NCI-H82 treated with DMSO at 0.1 percent for 48 hours (cell line): ENCODE data around the gene TNPO3.
"Not testable (repeated sequence)": the region's sequence is repeated elsewhere in the genome, so short reads cannot be mapped to it uniquely, and the experiment has no call there.

Experiments used
- DNase-seq: peaks from one replicate; lab custom pipeline; 2025; ENCODE audit not compliant: unreplicated experiment; lab: John Stamatoyannopoulos, UW

Gene TNPO3

DNA sequence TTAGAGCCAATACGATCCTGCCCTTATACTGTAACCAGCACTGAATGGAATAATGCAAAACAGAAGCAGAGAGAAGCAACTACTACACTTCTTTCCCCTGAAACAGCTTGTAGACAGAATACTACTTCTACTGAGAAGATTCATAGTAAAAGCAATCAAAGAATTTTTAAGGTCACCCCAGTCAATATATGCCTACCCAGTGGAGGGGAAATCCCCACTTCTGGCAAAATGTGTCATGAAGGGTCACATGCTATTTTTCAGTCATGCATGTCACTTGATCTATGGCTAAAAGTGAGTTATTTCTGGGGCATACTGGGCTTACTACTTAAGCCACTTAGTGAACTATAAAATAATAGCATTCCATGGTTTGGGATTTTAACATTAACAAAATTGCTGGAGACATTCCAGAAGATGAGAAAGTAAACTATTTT is 91.6 kb downstream of the TNPO3 start:
- DNase-seq, result no peak

DNA sequence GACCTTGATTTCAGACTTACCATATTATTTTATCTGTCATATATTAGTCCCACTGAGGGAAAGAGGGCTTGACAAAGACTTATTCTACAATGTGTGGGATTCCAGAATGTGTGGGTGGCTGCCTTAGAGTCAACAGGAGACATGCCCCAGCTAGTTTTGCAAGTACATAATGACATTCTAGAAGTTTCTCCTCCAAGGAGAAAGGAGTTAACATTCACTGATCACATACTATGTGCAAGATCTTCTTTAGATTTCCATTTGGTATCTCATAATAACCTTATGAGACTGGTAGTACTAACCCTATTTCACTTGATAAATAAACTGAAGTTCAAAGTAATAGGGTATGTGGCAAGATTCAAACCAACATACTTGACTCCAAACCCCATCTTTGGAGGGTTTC is 92.0 kb downstream of the TNPO3 start:
- DNase-seq, result no peak

DNA sequence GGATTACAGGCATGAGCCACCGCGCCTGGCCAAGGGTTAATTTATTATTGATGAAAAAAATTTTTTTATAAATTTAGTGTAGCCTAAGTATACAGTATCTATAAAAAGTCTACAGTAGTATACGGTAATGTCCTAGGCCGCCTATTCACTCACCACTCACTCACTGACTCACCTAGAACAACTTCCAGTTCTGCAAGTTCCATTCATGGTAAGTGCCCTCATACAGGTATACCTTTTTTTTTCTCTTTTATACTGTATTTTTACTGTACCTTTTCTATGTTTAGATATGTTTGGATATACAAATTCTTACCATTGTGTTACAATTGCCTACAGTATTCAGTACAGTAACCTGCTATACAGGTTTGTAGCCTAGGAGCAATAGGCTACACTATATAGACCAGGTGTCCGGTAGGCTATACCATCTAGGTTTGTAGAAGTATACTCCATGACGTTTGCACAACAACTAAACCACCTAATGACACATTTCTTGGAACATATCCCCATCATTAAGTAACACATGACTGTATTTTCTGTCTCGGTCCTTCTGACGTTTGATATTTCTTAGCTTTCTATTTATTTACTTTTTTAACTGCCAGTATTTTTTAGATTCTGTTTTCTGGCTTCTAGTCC is 93.8 kb downstream of the TNPO3 start:
- DNase-seq, result no peak

DNA sequence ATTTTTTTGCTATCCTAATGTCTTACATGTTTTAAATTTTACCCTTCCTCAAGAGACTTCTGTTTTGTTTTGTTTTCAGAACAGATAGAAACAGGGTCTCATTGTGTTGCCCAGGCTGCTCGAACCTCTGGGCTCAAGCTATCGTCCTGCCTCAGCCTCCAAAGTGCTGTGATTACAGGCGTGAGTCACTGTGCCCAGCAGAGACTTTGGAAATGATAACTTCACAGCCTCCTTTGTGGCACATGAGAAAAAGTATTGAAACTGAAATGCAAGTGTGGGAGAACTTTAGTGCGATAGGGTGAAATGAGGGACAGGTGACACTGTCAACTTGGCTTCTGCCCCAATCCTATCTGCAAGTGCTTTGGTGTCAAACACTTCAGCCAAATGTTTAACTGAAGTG is 95.6 kb downstream of the TNPO3 start:
- no peak for DNase-seq

DNA sequence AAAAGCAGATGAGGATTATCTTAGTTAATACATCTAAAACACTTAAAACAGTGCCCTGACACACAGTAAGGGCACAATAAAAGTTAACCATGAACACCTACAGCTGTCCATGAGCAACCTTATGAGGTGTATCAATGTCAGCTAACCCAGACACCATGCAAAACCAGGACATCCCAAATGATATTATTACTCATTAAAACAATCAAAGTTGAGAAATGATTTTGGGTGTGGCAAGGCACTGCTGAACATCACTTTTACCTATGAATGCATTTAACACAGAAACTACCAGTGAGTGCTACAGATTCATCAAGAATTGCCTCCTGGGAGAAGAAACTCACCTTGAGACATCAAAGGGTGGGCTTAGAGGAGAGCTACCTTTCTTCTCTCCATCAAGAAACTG is 98.9 kb downstream of the TNPO3 start:
- DNase-seq, result no peak

DNA sequence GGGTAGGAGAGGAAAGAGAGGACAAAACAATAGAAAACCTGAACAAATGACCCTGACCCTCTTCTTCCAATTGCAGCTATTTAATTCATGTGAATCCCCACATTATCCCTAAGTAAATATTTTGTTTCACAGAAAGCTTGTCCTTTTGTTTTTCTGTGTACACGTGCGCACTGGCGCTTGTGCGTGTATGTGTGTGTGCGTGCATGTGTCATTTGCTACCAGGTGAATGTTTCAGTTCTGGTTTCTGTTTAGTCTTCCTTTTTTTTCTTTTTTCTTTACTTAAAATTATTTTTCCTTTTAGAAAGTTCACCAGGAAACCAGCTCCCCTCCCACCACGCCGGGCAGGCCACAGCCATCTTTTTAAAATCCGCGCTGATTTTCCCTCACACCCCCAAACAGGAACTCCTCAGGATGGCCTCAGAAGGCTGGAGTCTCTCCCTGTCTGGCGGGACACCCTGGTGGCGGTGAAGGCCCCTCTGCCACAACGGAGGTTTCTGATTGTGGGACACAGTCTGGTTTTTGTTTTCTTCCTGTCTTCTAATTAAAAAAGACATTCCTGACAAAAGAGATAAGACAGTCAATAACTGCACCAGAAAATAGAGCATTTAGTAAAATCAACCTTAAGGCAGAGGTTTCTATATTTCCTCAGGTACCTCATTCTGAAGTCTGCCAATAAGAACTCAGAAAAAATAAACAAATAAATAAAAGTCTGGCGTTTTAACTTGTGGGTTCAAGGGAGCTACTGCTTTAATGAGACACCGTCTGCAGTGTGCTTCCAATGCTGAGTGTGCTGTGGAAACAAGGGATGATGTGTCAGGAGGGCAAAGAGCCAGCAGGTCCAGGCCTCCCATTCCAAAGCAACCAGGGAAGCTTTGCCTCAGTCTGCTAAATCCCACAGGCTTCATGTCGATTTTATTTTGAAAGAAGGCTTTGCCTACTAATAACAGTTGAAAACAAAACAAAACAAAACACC is 99.8 kb downstream of the TNPO3 start:
- DNase-seq, result no peak

DNA sequence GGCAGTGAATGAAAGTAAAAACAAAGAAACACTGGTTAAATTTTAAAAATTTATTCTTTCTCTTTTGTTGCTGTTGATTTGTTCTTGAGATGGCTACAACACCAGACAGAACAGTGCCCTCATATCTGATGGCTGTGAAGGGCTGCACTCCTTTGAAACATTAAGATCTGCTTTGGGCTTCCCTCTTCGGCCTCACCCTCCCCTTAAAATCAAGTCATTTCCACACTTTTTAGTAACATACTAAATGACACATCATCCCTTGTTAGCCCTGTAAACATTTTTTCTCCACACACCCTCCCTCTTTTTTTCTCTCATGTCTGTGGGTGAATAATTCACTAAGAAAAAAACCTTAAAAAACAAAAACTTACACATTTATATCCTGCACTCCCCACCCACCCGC is 100.8 kb downstream of the TNPO3 start:
- DNase-seq, result no peak

DNA sequence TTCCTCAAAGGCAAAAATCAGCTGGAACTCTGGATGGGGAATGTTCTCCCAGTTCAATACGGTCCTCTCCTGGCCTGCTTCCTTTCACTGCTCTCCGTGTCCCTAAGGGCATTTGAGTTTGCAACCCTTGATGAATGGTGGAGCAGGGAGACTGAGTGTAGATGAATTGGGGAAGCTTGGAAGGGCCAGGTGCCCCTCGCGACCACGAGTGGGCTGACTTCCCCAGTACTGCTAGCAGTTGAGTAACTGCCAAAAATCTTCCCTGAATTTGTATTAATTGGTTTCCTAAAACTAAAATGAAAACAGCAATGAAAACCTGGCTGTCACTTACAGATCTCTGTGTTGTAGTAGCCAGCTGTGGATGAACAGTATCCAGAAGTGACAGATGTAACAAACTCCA is 103.6 kb downstream of the TNPO3 start:
- DNase-seq, result no peak

DNA sequence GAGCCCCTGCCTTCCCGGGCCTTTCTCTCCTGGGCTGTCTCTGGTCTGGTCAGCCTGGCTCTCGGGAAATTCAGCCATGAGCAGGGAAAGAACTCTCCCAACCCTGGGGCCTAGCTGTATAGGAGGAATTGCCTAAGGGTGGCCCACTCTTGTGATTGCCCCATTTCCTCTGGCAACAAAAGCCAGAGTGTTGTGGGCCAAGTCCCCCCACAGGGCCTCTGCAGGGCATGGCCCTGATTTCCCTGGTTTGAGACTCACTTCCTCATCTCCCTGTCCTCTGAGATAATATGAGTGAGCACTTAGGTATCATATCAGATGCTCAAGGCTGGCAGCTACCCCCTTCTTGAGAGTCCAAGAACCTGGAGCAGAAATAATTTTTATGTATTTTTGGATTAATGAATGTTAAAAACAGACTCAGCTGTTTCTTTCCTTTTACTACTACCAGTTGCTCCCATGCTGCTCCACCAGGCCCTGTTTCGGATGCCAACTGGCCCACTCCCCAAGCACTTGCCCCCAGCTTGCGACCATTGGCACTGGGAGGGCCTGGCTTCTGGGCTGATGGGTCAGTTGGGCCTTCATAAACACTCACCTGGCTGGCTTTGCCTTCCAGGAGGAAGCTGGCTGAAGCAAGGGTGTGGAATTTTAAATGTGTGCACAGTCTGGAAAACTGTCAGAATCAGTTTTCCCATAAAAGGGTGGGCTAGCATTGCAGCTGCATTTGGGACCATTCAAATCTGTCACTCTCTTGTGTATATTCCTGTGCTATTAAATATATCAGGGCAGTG is 105.7 kb downstream of the TNPO3 start:
- no peak for DNase-seq

DNA sequence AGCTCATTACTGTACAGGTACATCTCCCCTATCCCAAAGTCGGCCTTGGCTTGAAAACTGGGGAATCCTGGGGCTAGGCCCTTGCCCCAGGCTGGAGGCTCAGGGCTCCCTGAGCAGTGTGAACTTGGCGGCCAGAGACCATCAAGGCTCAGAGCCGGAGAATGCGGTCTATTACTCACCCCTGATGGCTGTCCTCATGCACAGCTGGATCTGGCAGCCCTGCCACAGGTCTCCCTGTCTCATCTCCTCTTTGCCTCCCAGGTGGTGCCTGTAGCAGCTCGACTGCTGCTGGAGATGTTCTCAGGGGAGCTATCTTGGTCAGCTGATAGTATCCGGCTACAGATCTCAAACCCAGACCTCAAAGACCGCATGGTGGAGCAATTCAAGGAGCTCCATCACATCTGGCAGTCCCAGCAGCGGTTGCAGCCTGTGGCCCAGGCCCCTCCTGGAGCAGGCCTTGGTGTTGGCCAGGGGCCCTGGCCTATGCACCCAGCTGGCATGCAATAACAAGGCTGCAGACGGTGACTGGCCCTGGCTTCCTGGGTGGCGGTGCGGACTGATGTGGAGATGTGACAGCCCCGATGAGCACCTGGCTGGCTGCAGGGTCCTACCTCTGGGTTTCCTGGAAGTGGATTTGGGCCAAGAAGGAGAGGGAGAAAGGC is 106.5 kb downstream of the TNPO3 start:
- no peak for DNase-seq

DNA sequence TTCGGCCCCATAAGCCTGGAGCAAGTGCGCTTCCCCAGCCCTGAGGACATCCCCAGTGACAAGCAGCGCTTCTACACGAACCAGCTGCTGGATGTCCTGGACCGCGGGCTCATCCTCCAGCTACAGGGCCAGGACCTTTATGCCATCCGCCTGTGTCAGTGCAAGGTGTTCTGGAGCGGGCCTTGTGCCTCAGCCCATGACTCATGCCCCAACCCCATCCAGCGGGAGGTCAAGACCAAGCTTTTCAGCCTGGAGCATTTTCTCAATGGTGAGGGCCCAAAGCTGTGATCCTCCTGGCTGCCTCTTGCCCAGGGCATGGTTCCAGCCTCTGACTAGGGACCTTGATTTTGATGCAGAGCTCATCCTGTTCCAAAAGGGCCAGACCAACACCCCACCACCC is 107.1 kb downstream of the TNPO3 start:
- no peak for DNase-seq

DNA sequence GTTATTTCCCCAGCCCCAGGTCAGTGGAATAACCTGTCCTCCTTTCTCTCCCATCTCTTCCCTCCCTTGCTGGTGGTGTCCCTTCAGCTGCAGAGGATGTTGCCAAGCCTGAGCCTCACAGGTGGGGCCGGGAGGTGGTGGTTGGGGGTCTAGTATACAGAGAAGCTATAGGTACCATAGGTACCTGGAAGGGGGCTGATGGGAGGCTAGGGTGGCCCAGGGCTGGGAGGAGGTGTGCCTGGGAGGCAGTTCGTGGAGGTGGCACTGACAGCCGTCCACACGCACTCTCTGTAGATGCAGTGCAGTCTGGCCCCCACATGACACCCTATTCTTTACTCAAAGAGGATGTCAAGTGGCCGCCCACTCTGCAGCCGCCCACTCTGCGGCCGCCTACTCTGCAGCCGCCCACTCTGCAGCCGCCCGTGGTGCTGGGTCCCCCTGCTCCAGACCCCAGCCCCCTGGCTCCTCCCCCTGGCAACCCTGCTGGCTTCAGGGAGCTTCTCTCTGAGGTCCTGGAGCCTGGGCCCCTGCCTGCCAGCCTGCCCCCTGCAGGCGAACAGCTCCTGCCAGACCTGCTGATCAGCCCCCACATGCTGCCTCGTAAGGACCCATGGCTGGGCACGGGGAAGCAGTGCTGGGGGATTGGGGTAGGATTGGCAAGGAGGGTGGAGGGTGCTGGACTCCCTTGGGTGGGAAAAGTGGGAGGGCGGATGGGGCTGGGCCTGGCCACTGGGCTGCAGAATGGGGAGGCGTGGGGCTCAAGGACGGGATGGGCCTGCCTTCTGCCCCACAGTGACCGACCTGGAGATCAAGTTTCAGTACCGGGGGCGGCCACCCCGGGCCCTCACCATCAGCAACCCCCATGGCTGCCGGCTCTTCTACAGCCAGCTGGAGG is 107.7 kb downstream of the TNPO3 start:
- no peak for DNase-seq

DNA sequence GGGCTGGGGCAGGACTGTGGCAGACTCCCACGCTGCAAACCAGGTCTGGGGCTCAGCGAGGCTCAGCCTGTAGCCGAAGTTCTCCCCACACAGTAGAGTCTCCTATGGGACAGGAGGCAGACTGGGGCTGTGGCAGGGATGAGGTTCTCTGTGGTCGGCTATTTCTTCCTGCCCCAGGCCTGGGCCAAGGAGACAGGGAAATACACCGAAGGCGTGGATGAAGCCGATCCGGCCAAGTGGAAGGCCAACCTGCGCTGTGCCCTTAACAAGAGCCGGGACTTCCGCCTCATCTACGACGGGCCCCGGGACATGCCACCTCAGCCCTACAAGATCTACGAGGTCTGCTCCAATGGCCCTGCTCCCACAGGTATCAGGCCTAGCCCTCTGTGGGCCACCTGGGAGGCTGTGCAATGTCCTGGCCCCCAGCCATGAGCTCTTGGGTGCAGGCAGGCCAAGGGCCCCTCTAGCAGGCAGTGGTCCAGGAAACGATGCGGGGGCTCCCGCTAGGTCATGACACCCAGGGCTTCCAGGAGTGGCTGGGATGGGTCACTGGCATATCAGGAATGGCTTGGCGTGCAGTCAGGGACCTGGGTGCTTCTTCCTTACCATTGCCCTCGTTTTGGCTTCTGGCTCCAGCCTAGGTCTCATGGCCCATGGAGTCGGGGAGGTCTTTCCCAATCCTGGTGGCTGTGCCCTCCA is 109.1 kb downstream of the TNPO3 start:
- DNase-seq, result no peak

DNA sequence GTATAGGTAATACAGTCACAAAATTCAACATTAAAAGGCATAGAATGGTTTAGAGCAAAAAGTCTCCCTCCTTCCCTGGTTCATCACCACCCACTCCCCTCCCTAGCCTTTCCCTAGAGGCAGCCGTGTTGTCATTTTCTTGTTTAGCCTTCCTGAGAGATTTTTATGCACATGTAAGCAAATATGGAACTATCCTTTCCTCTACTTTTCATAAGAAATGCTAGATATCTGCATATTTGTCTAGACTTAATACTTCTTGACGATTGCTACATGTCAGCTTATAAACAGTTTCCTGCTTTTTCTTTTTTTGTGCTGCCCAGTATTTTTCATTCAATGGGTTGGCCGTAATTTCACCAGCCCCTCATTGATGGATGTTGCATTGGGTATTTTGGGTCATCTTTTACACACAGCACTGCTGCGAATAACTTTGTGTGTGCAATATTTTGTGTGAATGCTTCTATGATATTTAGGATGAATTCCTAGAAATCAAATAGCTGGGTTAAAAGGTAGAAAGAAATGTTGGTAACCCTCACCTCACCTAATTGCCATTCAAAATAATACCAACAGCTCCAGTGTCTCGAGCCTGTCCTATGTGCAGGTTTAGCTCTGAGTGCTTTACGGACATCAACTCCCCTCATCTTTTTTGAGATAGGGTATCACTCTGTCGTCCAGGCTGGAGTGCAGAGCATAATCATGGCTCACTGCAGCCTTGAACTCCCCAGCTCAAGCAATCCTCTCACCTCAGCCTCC is 110.2 kb downstream of the TNPO3 start:
- no peak for DNase-seq

DNA sequence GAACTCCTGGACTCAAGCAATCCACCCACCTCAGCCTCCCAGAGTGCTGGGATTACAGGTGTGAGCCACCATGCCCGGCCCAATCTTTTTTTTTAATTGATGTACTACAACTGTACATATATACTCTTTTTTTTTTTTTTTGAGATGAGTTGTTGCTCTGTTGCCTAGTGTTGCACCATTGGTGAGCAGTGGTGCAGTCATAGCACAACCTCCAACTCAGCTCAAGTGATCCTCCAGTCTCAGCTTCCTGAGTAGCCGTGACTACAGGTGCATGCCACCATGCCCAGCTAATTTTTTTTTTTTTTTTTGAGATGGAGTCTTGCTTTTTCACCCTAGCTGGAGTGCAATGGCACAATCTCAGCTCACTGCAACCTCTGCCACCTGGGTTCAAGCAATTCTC is 111.7 kb downstream of the TNPO3 start:
- not testable (repeated sequence) for DNase-seq

DNA sequence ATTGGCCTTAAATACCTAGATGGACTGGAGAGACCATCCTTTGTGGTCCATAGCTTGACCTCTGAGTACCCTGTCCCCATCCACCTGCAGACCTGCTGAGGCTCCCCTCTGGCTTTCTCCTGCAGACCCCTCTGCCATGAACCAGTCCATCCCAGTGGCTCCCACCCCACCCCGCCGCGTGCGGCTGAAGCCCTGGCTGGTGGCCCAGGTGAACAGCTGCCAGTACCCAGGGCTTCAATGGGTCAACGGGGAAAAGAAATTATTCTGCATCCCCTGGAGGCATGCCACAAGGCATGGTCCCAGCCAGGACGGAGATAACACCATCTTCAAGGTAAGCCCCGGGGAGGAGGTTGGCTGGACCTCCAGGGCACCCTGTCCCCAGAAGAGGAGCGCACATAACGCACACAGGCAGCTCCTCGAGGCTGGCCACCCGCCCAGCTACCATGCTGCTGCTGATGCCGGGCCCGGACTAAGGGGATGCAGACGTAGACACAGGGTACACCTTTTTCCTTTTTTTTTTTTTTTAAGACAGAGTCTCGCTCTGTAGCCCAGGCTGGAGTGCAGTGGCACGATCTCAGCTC is 112.9 kb downstream of the TNPO3 start:
- no peak for DNase-seq

DNA sequence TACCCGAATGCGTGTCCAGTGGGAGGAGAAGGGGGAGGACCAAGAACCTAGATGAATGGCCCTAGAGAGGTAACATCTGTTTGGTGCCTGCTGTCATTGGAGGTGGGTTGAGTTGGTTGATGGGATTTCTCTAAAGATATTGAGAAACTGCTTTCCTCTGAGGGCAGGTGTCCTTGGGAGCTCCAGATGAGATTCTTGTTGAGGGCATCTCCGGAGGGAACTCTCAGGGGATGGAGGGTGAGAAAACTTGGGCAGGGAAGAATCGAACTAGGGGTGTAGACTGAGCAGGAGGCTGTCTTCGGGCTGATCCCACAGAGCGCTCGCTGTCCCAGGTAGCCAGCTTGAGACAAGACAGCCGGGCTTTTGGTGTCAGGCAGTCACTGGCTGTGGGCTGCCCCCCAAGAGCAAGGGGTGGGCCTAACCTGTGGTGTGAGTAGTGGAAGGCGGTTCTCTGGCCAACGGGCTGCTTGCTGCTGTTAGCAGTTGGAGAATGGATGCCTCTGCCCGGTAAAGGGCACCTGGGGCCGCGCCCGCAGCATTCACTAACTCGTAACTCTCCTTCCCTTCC is 113.5 kb downstream of the TNPO3 start:
- no peak for DNase-seq
